ENCODE data around the gene EAF1.
"Not testable (repeated sequence)": the region's sequence is repeated elsewhere in the genome, so short reads cannot be mapped to it uniquely, and the experiment has no call there.

DNA sequence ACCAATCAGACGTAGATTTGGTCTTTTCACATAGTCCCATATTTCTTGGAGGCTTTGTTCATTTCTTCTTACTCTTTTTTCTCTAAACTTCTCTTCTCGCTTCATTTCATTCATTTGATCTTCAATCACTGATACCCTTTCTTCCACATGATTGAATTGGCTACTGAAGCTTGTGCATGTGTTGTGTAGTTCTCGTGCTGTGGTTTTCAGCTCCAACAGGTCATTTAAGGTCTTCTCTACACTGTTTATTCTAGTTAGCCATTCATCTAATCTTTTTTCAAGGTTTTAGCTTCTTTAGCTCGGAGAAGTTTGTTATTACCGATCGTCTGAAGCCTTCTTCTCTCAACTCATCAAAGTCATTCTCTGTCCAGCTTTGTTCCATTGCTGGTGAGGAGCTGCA is 57.2 kb downstream of the EAF1 start:
- TF ChIP-seq, protein P1, sequence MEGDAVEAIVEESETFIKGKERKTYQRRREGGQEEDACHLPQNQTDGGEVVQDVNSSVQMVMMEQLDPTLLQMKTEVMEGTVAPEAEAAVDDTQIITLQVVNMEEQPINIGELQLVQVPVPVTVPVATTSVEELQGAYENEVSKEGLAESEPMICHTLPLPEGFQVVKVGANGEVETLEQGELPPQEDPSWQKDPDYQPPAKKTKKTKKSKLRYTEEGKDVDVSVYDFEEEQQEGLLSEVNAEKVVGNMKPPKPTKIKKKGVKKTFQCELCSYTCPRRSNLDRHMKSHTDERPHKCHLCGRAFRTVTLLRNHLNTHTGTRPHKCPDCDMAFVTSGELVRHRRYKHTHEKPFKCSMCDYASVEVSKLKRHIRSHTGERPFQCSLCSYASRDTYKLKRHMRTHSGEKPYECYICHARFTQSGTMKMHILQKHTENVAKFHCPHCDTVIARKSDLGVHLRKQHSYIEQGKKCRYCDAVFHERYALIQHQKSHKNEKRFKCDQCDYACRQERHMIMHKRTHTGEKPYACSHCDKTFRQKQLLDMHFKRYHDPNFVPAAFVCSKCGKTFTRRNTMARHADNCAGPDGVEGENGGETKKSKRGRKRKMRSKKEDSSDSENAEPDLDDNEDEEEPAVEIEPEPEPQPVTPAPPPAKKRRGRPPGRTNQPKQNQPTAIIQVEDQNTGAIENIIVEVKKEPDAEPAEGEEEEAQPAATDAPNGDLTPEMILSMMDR (IDR thresholded peaks at IDR 0.05), result not testable (repeated sequence)
- not testable (repeated sequence) for TF ChIP-seq POLR2A (IDR thresholded peaks at IDR 0.05)

Data from adrenal gland (tissue), 5 donors.